Peyer's patch (tissue), 4 donors: ENCODE data around the gene NLK.

Experiments
- POLR2A ChIP-seq, 2 donors: fragments of 450-650 bp; IDR thresholded peaks; one replicate each; pipeline ENCODE4 v1.5.1; 2017; ENCODE audit warnings: antibody characterized with exemption in 2 of 2, mild to moderate bottlenecking in 2 of 2, moderate library complexity in 2 of 2
- TF ChIP-seq, protein P1 (sequence below), 6 experiments: fragments of 450-650 bp in 4 of 6; fragments of 200-600 bp in 2 of 6; sonication (generic) in 1 of 6; IDR thresholded peaks; one replicate each; pipeline ENCODE4 v1.5.1; 2017 to 2019; ENCODE audit warnings: antibody characterized with exemption in 6 of 6, mild to moderate bottlenecking in 3 of 6, moderate library complexity in 1 of 6

DNA sequence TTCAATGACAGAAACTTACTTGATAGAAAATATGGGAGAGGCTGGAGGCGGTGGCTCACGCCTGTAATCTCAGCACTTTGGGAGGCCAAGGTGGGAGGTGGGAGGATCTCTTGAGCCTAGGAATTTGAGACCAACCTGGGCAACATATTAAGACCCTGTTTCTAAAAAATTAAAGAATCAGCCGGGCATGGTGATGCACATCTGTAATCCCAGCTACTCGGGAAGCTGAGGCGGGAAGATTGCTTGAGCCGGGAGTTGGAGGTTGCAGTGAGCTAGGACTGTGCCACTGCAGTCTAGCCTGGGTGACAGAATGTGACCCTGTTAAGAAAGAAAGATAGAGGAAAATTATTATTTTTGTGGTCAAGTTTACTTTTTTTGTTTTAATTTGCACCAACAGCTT, 2.1 kb upstream of the NLK start:
- no peak for TF ChIP-seq POLR2A (IDR thresholded peaks at IDR 0.05)
- TF ChIP-seq, protein P1, sequence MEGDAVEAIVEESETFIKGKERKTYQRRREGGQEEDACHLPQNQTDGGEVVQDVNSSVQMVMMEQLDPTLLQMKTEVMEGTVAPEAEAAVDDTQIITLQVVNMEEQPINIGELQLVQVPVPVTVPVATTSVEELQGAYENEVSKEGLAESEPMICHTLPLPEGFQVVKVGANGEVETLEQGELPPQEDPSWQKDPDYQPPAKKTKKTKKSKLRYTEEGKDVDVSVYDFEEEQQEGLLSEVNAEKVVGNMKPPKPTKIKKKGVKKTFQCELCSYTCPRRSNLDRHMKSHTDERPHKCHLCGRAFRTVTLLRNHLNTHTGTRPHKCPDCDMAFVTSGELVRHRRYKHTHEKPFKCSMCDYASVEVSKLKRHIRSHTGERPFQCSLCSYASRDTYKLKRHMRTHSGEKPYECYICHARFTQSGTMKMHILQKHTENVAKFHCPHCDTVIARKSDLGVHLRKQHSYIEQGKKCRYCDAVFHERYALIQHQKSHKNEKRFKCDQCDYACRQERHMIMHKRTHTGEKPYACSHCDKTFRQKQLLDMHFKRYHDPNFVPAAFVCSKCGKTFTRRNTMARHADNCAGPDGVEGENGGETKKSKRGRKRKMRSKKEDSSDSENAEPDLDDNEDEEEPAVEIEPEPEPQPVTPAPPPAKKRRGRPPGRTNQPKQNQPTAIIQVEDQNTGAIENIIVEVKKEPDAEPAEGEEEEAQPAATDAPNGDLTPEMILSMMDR (IDR thresholded peaks at IDR 0.05): no peak
